ENCODE data around the gene CCDC92B.
"Not testable (repeated sequence)": the region's sequence is repeated elsewhere in the genome, so short reads cannot be mapped to it uniquely, and the experiment has no call there.

Gene CCDC92B

GRCh38 chr17:2689411-2690164 is 59.9 kb downstream of the CCDC92B start:
- no peak for DNase-seq (ENCODE audit: low read depth in 2 of 2)

- DNase-seq (ENCODE audit: low read depth in 2 of 2) = no peak
Measured at GRCh38 chr17:2688351-2689342, 60.8 kb downstream of the CCDC92B start.

GRCh38 chr17:2687074-2687418 is 62.4 kb downstream of the CCDC92B start:
- DNase-seq (ENCODE audit: low read depth in 2 of 2) = no peak

GRCh38 chr17:2685696-2686095 is 63.8 kb downstream of the CCDC92B start:
- DNase-seq (ENCODE audit: low read depth in 2 of 2) = no peak

- DNase-seq (ENCODE audit: low read depth in 2 of 2) = no peak
Measured at GRCh38 chr17:2684549-2684948, 64.9 kb downstream of the CCDC92B start.

- DNase-seq (ENCODE audit: low read depth in 2 of 2) = no peak
Measured at GRCh38 chr17:2683912-2684311, 65.5 kb downstream of the CCDC92B start.

GRCh38 chr17:2682176-2682938 is 67.1 kb downstream of the CCDC92B start:
- DNase-seq (ENCODE audit: low read depth in 2 of 2) = no peak

- no peak for DNase-seq (ENCODE audit: low read depth in 2 of 2)
Measured at GRCh38 chr17:2681650-2682049, 67.8 kb downstream of the CCDC92B start.

- no peak for DNase-seq (ENCODE audit: low read depth in 2 of 2)
Measured at GRCh38 chr17:2680961-2681360, 68.5 kb downstream of the CCDC92B start.

- DNase-seq (ENCODE audit: low read depth in 2 of 2) = not testable (repeated sequence)
Measured at GRCh38 chr17:2679247-2679646, 70.2 kb downstream of the CCDC92B start.
